ENCODE results near the gene TMCC1.
"Not testable (repeated sequence)": the region's sequence is repeated elsewhere in the genome, so short reads cannot be mapped to it uniquely, and the experiment has no call there.

TMCC1 gene

DNA sequence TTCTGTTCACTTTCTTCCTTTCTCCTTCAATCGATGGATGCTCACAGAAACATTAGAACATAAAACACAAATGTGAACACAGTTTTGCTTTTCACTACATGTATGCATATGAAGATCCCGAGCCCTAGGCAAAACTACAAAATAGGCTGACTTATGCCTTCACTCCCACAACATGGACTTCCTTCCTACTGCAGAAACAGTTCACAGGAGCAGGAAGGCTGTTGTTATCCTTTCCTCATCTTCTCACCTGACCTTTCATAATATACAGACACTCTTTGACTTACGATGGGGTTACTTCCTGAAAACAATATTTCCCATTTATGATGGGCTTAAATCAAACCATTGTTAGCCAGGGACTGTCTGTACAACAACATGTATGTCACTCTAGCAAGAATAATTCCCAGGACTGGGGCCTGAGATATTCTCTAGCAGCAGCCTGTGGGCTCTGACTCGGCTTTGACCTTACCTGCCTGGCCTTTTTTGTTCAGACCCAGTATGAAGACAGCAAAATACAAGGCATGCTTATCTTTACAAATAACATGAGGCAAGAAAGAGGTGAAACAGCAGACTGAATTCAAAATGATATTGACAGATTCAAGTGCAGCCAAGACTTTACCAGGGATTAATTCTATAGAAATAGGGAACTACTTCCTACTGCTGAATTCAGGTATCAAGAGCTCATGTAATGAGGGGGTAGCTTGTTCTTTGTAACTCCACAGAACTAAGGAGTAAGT is 235.2 kb downstream of the TMCC1 start:
- no peak overlapping the region for H3K4me3 Mint-ChIP-seq
- H3K9me3 Mint-ChIP-seq: no peaks in the 10 kb centered on the region
- peaks cover 19% of the 10 kb centered on the region for H3K36me3 Mint-ChIP-seq

DNA sequence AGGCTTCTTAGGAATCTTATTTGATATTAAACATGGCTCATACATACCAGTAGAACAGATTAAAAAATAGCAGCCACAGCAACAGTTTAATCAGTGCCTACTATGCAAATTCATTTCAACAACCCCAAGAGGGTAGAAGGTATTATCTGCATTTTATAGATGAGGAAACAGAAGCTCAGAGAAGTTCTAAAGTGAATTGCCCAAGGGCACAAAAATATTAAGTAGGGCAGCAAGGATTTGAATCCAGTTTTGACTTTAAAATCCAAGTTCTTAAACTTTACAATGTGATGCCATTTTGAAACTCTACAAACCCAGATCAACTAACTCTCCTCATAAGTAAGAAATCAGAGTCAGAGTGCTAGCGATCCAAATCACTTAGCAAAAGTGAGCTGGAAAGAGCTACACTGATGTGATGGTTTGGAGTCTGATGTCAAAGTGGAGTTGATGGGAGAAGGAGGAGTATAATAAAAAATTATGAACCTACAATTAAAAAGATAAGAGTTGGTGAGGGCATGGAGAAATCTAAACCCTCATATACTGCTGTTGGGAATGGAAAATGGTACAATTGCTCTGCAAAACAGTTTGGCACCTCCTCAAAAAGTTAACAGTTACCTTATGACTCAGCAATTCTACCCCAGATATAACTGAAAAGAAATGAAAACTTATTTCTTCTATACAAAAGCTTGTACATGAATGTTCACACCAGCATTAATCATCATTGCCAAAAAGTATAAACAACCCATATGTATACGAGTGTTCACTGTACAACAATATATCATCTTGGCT is 236.1 kb downstream of the TMCC1 start:
- H3K36me3 Mint-ChIP-seq: peaks cover 14% of the 10 kb centered on the region
- H3K4me3 Mint-ChIP-seq: no peak overlapping the region
- H3K27me3 Mint-ChIP-seq: no peaks in the 10 kb centered on the region
- peaks cover 17% of the 10 kb centered on the region for H3K4me1 Mint-ChIP-seq
- H3K9me3 Mint-ChIP-seq: no peaks in the 10 kb centered on the region
- H3K27ac Mint-ChIP-seq: no peak overlapping the region
- ATAC-seq: no peak

More for the DNA sequence above, 235.2 kb downstream of the TMCC1 start:
- Mint-ChIP-seq H3K27me3 (no peaks in the 10 kb centered on the region), H3K27ac (peak overlapping the region; percentile 13), H3K4me1 (peaks cover 17% of the 10 kb centered on the region)
- ATAC-seq: no peak

DNA sequence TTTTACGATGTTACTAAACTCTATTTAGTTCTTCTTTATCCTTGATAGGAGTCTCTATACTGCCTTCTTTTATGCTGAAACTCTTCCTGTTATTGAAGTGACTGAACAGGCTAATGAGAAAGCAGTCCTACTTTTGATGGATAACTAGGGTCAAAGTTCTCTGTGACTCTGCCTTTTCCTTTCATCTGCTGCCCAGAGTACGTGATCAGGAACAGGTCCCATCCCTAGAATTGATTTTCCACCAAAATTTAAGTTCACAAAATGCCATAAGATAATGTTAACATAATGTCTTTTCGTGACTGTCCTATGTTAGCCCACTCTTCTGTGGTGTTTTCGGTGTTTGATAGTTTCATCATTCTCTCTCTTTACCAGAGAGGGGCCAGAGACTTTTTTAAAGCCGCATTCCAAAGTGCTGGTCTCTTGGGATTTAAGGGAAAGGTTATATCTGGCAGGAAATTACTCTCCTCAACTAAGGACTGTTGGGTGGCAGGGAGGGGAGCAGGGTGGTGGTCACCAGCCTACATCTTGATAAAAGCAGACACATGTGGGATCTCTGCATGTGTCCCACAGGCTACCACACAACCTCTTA is 236.8 kb downstream of the TMCC1 start:
- no peak overlapping the region for H3K27ac Mint-ChIP-seq
- peaks cover 14% of the 10 kb centered on the region for H3K36me3 Mint-ChIP-seq
- H3K9me3 Mint-ChIP-seq: no peaks in the 10 kb centered on the region
- H3K4me1 Mint-ChIP-seq: peaks cover 17% of the 10 kb centered on the region
- H3K4me3 Mint-ChIP-seq: no peak overlapping the region
- ATAC-seq: no peak
- H3K27me3 Mint-ChIP-seq: no peaks in the 10 kb centered on the region

DNA sequence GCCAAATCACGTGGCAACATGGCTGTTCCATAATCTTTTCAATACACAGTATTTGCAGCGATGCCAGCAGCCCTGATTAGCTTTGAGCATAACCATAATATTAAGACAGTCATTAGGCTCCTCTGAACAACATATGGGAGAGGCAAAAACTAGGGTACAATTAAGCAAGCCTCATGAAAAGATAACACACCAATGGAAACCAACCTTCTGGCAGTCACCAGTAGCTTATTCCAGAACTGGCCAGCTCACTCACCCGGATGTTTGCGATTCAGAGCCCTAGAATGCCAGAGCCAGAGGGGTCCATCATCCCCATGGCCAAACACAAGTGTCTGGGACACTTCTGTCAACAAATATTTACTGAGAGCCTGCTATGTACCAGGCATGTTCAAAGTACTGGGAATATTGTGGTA is 238.2 kb downstream of the TMCC1 start:
- H3K4me3 Mint-ChIP-seq: no peak overlapping the region
- no peaks in the 10 kb centered on the region for H3K9me3 Mint-ChIP-seq
- no peaks in the 10 kb centered on the region for H3K27me3 Mint-ChIP-seq
- peaks cover 20% of the 10 kb centered on the region for H3K36me3 Mint-ChIP-seq
- no peak overlapping the region for H3K27ac Mint-ChIP-seq
- no peak for ATAC-seq
- H3K4me1 Mint-ChIP-seq: peaks cover 19% of the 10 kb centered on the region

DNA sequence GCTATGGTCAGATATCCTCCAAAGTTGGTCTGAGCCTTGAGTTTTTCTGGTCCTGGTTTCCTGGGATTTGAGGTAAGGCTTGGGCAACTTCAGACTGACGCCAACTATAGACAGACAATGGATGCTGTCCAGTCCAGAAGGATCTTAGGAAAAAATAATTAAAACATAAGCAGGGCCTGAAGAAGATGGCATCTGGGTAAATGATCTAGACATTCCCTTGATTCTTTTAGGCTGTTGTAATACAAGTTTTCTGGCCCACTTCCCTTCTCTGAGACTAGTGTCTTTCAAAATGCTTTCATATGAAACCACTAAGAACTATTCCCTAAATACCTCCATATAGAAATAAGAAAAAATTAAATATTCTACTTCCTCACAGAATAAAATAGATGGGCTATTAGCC is 239.4 kb downstream of the TMCC1 start:
- Mint-ChIP-seq H3K9me3 (no peaks in the 10 kb centered on the region), H3K4me3 (no peak overlapping the region), H3K27me3 (no peaks in the 10 kb centered on the region), H3K36me3 (peaks cover 17% of the 10 kb centered on the region), H3K27ac (no peak overlapping the region), H3K4me1 (peaks cover 17% of the 10 kb centered on the region)
- ATAC-seq: no peak

DNA sequence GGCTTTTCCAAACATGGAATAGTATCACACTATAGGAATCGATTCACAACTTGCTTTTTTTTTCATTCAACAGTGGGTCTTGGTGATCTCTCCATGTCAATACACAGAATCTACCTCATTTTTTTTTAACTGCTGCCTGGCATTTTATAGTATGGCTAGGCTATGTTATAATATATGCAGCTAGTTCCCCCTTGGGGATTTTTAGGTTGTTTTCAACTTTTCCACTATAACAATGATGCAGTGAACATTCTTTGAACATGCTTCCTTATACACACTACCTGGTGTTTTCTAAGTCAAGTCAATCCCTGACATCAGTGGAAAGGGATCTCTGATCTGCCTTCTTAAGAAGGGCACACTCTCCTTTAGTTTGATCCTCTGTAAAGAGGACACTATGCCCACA is 240.5 kb downstream of the TMCC1 start:
- Mint-ChIP-seq H3K9me3 (no peaks in the 10 kb centered on the region), H3K4me1 (peaks cover 12% of the 10 kb centered on the region), H3K36me3 (peaks cover 23% of the 10 kb centered on the region), H3K27me3 (no peaks in the 10 kb centered on the region), H3K4me3 (no peak overlapping the region), H3K27ac (no peak overlapping the region)
- ATAC-seq: no peak

DNA sequence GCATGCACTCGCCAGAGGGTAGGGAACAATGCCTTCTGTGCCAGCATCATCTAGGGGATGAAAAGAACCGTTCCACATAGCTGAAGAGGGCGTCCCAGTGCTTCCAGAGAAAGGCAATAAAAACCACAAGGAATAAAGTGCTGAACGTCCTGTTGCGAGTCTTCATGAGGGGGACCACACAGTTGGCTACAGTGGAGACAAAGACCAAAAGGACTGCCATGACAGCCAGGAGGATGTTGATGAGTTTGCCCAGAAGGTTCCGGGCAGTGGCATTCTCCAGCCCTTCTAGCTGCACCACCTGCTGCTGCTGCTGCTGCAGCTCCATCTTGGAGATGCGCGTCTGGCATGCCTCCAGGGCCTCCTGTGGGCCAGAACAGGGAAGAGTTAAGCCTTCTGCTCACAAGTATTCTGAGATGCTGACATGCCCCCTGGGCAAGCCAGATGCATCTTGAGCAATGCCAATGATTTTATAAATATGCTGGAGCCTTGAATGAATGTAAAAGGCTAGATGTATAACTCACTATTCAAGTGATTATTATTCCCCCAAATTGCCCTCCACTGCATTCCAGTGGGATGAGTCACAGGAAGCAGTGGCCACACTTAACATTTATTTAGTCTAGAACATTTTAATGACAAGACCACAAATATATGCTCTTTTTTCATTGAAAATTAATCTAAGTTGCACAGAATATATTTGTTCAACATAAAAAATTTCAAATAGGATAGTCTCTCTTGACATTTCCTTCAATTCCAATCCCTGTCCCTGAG is 241.9 kb downstream of the TMCC1 start:
- Mint-ChIP-seq H3K36me3 (peaks cover 27% of the 10 kb centered on the region), H3K27me3 (no peaks in the 10 kb centered on the region), H3K27ac (no peak overlapping the region), H3K4me1 (peaks cover 6% of the 10 kb centered on the region), H3K4me3 (no peak overlapping the region), H3K9me3 (no peaks in the 10 kb centered on the region)
- ATAC-seq: no peak

DNA sequence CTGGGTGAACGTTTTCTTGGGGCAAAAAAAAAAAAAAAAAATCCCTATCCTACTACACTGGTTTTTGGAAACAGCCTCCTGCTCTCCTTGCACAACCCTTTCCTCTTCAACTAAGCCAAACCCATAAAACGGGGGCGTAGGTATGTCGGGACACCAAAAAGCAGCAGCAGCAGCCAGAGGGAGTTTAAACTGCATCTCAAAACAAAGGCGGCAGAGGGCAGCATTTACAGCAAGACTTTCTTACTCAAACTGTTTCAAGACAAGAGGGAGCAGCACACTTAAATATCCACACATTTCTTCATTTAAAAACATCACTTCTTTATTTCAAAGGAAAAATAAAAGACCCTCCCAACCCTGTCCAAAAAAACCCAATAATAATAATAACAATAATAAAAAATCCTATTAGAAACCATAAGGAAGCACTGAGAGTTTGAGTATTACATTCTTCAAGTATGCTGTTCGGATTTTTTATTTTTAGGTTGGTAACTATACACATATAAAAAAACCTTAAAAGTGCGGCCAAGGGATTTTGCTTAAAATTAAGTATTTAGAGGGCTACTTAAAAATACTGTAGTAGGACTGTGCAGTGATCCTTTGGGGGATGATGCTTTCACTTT is 243.1 kb downstream of the TMCC1 start:
- Mint-ChIP-seq H3K36me3 (peaks cover 27% of the 10 kb centered on the region), H3K27ac (peak overlapping the region; percentile 18), H3K4me3 (no peak overlapping the region), H3K4me1 (peaks cover 6% of the 10 kb centered on the region), H3K27me3 (no peaks in the 10 kb centered on the region), H3K9me3 (no peaks in the 10 kb centered on the region)
- ATAC-seq: no peak

DNA sequence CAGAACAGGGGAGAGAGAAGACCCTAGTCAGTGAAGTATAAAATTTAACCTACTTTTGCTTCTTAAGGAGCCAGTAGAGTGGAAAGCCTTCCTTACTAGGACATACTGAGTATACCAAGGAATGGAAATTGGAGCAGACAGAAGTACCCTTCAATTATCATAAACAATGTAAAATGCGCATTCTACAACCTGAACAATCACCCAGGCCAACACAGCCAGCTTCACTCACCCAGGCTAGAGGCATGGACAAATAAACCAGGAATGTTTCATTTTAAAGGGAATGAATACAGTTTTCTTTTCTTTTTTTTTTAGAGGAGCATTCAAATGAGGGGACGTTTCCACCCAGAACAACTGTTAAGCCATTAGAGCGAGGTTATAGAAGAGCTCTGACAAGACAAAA is 245.1 kb downstream of the TMCC1 start:
- Mint-ChIP-seq H3K36me3 (peaks cover 19% of the 10 kb centered on the region), H3K4me1 (peaks cover 6% of the 10 kb centered on the region), H3K4me3 (no peak overlapping the region), H3K27ac (no peak overlapping the region), H3K9me3 (no peaks in the 10 kb centered on the region), H3K27me3 (no peaks in the 10 kb centered on the region)
- no peak for ATAC-seq

DNA sequence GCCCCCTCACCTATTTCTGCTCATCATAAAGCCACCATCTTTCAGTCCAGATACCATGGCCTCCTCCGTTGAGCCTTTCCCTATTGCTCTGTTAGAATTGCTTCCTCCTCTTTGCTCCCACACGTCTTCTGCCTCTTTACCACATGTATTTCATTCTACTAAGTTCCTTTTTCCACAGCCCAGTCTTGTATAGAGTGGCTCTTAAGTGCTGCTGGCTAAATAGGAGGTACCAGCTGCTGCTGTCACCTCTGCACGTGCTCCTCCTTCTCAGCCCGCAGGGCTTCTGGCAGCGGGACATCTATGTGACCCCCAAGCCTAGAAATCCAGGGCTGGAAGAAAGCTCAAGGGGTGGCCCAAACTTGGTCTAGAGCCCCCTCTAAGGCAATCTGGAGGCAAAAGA is 248.2 kb downstream of the TMCC1 start:
- no peak for ATAC-seq
- Mint-ChIP-seq H3K27ac (no peak overlapping the region), H3K9me3 (no peaks in the 10 kb centered on the region), H3K36me3 (peaks cover 14% of the 10 kb centered on the region), H3K27me3 (no peaks in the 10 kb centered on the region), H3K4me3 (no peak overlapping the region), H3K4me1 (peaks cover 4% of the 10 kb centered on the region)

DNA sequence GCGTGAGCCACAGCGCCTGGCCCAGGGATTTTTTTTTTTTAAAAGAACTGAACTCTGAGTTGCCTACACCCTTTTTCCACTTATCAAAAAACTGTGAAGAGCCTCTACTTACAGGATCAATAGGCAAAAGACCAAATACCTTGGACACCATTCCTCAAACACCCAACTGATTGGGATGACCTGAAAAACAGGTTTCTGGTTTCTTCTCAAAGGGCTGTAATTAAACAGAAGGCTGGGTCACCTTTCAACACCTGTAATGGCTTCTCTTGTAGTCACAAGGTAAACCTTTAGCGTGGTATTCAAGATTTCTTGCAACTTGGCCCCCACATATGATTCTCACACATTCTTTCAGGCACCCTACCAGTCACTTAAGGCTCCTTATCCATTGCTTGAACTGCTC is 248.7 kb downstream of the TMCC1 start:
- Mint-ChIP-seq H3K4me1 (no peaks in the 10 kb centered on the region), H3K27ac (no peak overlapping the region), H3K36me3 (peaks cover 10% of the 10 kb centered on the region), H3K4me3 (no peak overlapping the region), H3K27me3 (no peaks in the 10 kb centered on the region), H3K9me3 (no peaks in the 10 kb centered on the region)
- ATAC-seq: no peak

DNA sequence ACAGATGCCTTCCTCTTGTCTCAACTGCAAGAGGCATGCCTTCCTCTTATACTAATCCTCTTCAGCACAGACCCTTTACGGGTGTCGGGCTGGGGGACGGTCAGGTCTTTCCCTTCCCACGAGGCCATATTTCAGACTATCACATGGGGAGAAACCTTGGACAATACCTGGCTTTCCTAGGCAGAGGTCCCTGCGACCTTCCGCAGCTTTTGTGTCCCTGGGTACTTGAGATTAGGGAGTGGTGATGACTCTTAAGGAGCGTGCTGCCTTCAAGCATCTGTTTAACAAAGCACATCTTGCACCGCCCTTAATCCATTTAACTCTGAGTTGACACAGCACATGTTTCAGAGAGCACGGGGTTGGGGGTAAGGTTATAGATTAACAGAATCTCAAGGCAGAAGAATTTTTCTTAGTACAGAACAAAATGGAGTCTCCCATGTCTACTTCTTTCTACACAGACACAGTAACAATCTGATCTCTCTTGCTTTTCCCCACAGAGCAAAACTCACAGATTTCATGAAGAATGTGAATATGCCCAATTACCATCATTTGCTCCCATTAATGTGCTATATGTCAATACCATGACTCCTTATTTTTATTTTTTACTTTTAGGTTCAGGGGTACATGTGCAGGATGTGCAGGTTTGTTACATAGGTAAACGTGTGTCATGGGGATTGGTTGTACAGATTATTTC is 251.8 kb downstream of the TMCC1 start:
- not testable (repeated sequence) for H3K4me3 Mint-ChIP-seq, H3K36me3 Mint-ChIP-seq, H3K4me1 Mint-ChIP-seq, H3K27me3 Mint-ChIP-seq, H3K27ac Mint-ChIP-seq, ATAC-seq, H3K9me3 Mint-ChIP-seq

DNA sequence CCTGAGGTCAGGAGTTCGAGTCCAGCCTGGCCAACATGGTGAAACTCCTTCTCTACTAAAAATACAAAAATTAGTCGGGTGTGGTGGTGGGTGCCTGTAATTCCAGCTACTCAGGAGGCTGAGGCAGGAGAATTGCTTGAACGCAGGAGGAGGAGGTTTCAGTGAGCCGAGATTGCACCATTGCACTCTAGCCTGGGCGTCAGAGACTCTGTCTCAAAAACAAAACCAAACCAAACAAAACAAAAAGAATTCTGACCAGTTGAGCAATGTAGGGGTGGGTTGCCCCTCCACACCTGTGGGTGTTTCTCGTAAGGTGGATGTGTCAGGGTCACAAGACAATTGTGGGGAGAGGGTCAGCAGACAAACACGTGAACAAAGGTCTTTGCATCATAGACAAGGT is 252.5 kb downstream of the TMCC1 start:
- not testable (repeated sequence) for ATAC-seq, H3K4me3 Mint-ChIP-seq, H3K9me3 Mint-ChIP-seq, H3K27ac Mint-ChIP-seq, H3K36me3 Mint-ChIP-seq, H3K4me1 Mint-ChIP-seq
- peaks cover 14% of the 10 kb centered on the region for H3K27me3 Mint-ChIP-seq

DNA sequence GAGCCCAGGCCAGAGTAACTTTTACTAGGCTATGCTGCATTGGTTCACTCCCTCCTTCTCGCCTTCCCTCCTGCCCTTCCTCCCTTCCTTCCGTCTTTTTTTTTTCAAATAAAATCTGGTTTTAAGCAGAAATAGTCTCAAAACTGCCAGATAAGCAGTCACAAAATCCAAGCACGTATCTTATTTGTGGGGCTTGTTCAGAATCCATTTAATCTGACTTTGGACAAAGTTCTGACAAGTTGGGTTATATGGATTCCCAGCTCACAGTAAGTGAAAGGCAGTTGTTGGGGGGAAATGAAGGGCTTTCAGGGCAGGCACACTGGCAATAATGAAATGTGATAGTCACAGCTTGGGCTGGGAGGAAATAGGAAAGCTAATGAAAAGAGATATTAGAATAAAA is 255.0 kb downstream of the TMCC1 start:
- Mint-ChIP-seq H3K27ac (no peak overlapping the region), H3K9me3 (peaks cover 5% of the 10 kb centered on the region), H3K36me3 (peaks cover 6% of the 10 kb centered on the region), H3K4me3 (no peak overlapping the region), H3K27me3 (peaks cover 17% of the 10 kb centered on the region), H3K4me1 (no peaks in the 10 kb centered on the region)
- ATAC-seq: no peak

Measured in stimulated activated memory B cell treated with anti-CD40 and anti-IgM and Interleukin-4, amounts not matched to agents 10 μg/mL and 1 μg/mL and 100 μg/mL, for 72 hours (primary cell).